CD14-positive monocyte (primary cell): Measurements from ENCODE around the gene H1-8. TPM values are rescaled to one million over a fixed set of nuclear protein-coding genes. Genes with fewer than 3 reads are reported as not detected.

Source experiments
- DNase-seq, 3 donors: peaks; one replicate each; pipeline ENCODE4 v3.0.0-alpha.2; 2011 to 2022
- H2AFZ ChIP-seq: 2 replicates; pipeline ENCODE4 v1.6.0; 2012; ENCODE audit warnings: mild to moderate bottlenecking, low read depth, low read length, inconsistent platforms; ENCODE audit not compliant: insufficient read depth, poor library complexity, severe bottlenecking
- H3K27ac ChIP-seq, 2 donors: 1 replicate in 1 of 2; 2 replicates in 1 of 2; pipeline ENCODE4 v1.5.1; 2012 to 2013; ENCODE audit warnings: low read length in 2 of 2, control low read depth in 1 of 2, inconsistent platforms in 1 of 2, low read depth in 1 of 2, mild to moderate bottlenecking in 1 of 2
- H3K27me3 ChIP-seq, 2 donors: one replicate each; pipeline versions ENCODE4 v1.6.0 to v1.6.1; 2011 to 2013; ENCODE audit warnings: low read length in 2 of 2; ENCODE audit not compliant: control insufficient read depth in 2 of 2, insufficient read depth in 2 of 2
- H3K36me3 ChIP-seq, 2 donors: replicated peaks in 1 of 2; 1 replicate in 1 of 2; 2 replicates in 1 of 2; pipeline versions ENCODE4 v1.5.1 to v1.6.1; 2012 to 2013; ENCODE audit warnings: low read length in 2 of 2, control low read depth in 1 of 2, inconsistent platforms in 1 of 2, mild to moderate bottlenecking in 1 of 2; ENCODE audit not compliant: insufficient read depth in 2 of 2, control insufficient read depth in 1 of 2
- H3K4me1 ChIP-seq, 2 donors: 1 replicate in 1 of 2; 2 replicates in 1 of 2; pipeline versions ENCODE4 v1.5.1 to v1.6.1; 2012 to 2013; ENCODE audit warnings: low read length in 2 of 2, control low read depth in 1 of 2, inconsistent platforms in 1 of 2, mild to moderate bottlenecking in 1 of 2, moderate library complexity in 1 of 2; ENCODE audit not compliant: insufficient read depth in 2 of 2, control insufficient read depth in 1 of 2
- H3K4me2 ChIP-seq: replicated peaks from 2 replicates; pipeline ENCODE3; 2012; ENCODE audit warnings: low read length, moderate library complexity, mild to moderate bottlenecking; ENCODE audit not compliant: poor library complexity, severe bottlenecking; ENCODE audit errors: extremely low read depth
- H3K4me3 ChIP-seq, 3 experiments: fragments of 200-600 bp in 1 of 3; sonication (generic) in 1 of 3; replicated peaks in 1 of 3; 1 replicate in 2 of 3; 2 replicates in 1 of 3; pipeline ENCODE4 v1.5.1; 2011 to 2013; ENCODE audit warnings: low read length in 3 of 3, mild to moderate bottlenecking in 3 of 3, control low read depth in 2 of 3, low read depth in 2 of 3, inconsistent platforms in 1 of 3, moderate library complexity in 1 of 3
- H3K79me2 ChIP-seq: 2 replicates; pipeline ENCODE4 v1.6.0; 2012; ENCODE audit warnings: mild to moderate bottlenecking, control low read depth, inconsistent platforms, low read length, moderate library complexity; ENCODE audit not compliant: insufficient read depth
- H3K9ac ChIP-seq: 2 replicates; pipeline ENCODE4 v1.6.0; 2017; ENCODE audit warnings: low read length, mild to moderate bottlenecking; ENCODE audit not compliant: insufficient read depth, poor library complexity, severe bottlenecking
- H3K9me3 ChIP-seq, 2 donors: replicated peaks in 1 of 2; 1 replicate in 1 of 2; 2 replicates in 1 of 2; pipeline versions ENCODE4 v1.5.1 to v1.6.1; 2012 to 2013; ENCODE audit warnings: low read length in 2 of 2, control low read depth in 1 of 2; ENCODE audit not compliant: control insufficient read depth in 1 of 2, insufficient read depth in 1 of 2
- H4K20me1 ChIP-seq: 2 replicates; pipeline ENCODE4 v1.6.0; 2012; ENCODE audit warnings: mild to moderate bottlenecking, low read length, control low read depth, moderate library complexity; ENCODE audit not compliant: insufficient read depth
- H3K27ac Mint-ChIP-seq, 7 donors: one replicate each; pipeline ENCODE4 v1.8.0; 2020; ENCODE audit warnings: mild to moderate bottlenecking in 7 of 7, mixed read lengths in 7 of 7, moderate library complexity in 6 of 7, inconsistent platforms in 2 of 7
- H3K27me3 Mint-ChIP-seq, 3 donors: one replicate each; pipeline ENCODE4 v1.8.0; 2021 to 2022; ENCODE audit warnings: low read depth in 3 of 3, mild to moderate bottlenecking in 3 of 3, mixed read lengths in 3 of 3, moderate library complexity in 3 of 3, inconsistent platforms in 1 of 3
- H3K36me3 Mint-ChIP-seq, 2 donors: one replicate each; pipeline ENCODE4 v1.8.0; 2020; ENCODE audit warnings: mixed read lengths in 2 of 2, inconsistent platforms in 1 of 2, mild to moderate bottlenecking in 1 of 2
- H3K4me1 Mint-ChIP-seq: one replicate; pipeline ENCODE4 v1.8.0; 2020; ENCODE audit warnings: mild to moderate bottlenecking, mixed read lengths
- H3K4me3 Mint-ChIP-seq, 2 donors: one replicate each; pipeline ENCODE4 v1.8.0; 2020; ENCODE audit warnings: mild to moderate bottlenecking in 2 of 2, mixed read lengths in 2 of 2, moderate library complexity in 1 of 2
- H3K9me3 Mint-ChIP-seq, 7 donors: one replicate each; pipeline ENCODE4 v1.8.0; 2020 to 2022; ENCODE audit warnings: mixed read lengths in 7 of 7, mild to moderate bottlenecking in 6 of 7, moderate library complexity in 6 of 7, inconsistent platforms in 2 of 7
- WGBS: methylation state at CpG from one replicate; pipeline ENCODE4 v1.1.5; 2013; ENCODE audit warnings: missing lambda C conversion rate; ENCODE audit not compliant: insufficient coverage; 5-methylcytosine and 5-hydroxymethylcytosine counted together
- intact Hi-C, 2 donors: fragments of 100-400 bp; cut with micrococcal nuclease; formaldehyde crosslinking; loops; one replicate each; pipeline versions ENCODE4 v1.15.0 to v1.15.1; 2023
- polyA plus RNA-seq, 3 donors: library from polyadenylated mRNA; depleted of rRNA in 1 of 3; unstranded in 2 of 3; stranded (reverse) in 1 of 3; fragments of 300-500 nt in 2 of 3; fragments of >200 nt in 1 of 3; fragmentation: Illumina TruSeq in 2 of 3; gene quantifications; 1 replicate in 2 of 3; 2 replicates in 1 of 3; pipeline ENCODE4 v1.2.3, GENCODE V29; 2012 to 2021
- TF ChIP-seq, protein P1 (sequence below): fragments of 200-600 bp; IDR thresholded peaks from one replicate; pipeline ENCODE4 v1.8.0; 2022; ENCODE audit warnings: antibody characterized with exemption, mild to moderate bottlenecking

Gene H1-8
- polyA plus RNA-seq, 3 donors: not detected

DNA sequence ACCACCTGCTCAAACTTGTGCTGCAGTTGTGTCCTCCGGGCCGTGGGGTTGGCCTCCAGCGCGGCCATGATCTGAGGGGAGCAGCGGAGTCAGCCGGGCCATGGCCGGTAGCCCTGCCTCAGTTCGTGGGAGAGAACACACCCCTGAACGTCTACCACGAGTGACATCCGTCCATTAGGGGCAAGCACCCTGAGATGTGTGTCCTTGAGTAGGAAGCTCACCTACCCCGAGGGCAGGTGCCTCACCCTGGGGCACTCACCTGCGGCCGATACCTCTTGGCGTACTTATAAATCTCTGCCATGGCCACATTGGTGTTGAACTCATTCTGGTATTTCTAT is 13.4 kb downstream of the H1-8 start:
- peak overlapping the region in 1 of 7 donors; percentile 75 for H3K27ac Mint-ChIP-seq
- H3K4me3 ChIP-seq: no peak overlapping the region
- H2AFZ ChIP-seq: no peak overlapping the region
- H3K4me2 ChIP-seq: no peak overlapping the region
- peaks cover 34% of the 10 kb centered on the region for H3K4me1 Mint-ChIP-seq
- peaks cover 53 to 65% of the 10 kb centered on the region in 2 donors for H3K36me3 ChIP-seq
- H3K27me3 Mint-ChIP-seq: peaks cover 0 to 2% (median 0%) of the 10 kb centered on the region in 3 donors
- peaks cover 50 to 59% of the 10 kb centered on the region in 2 donors for H3K36me3 Mint-ChIP-seq
- no peaks in the 10 kb centered on the region for H3K27me3 ChIP-seq
- TF ChIP-seq, protein P1, sequence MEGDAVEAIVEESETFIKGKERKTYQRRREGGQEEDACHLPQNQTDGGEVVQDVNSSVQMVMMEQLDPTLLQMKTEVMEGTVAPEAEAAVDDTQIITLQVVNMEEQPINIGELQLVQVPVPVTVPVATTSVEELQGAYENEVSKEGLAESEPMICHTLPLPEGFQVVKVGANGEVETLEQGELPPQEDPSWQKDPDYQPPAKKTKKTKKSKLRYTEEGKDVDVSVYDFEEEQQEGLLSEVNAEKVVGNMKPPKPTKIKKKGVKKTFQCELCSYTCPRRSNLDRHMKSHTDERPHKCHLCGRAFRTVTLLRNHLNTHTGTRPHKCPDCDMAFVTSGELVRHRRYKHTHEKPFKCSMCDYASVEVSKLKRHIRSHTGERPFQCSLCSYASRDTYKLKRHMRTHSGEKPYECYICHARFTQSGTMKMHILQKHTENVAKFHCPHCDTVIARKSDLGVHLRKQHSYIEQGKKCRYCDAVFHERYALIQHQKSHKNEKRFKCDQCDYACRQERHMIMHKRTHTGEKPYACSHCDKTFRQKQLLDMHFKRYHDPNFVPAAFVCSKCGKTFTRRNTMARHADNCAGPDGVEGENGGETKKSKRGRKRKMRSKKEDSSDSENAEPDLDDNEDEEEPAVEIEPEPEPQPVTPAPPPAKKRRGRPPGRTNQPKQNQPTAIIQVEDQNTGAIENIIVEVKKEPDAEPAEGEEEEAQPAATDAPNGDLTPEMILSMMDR: no peak
- peaks cover 20 to 27% of the 10 kb centered on the region in 2 donors for H3K4me1 ChIP-seq
- H3K9ac ChIP-seq: no peak overlapping the region
- no peaks in the 10 kb centered on the region for H3K9me3 Mint-ChIP-seq
- intact Hi-C loops: no loop called here
- no peaks in the 10 kb centered on the region for H3K79me2 ChIP-seq
- no peaks in the 10 kb centered on the region for H4K20me1 ChIP-seq
- WGBS: 96% methylated on average over 10 of the region's 15 CpGs
- H3K27ac ChIP-seq: no peak overlapping the region
- no peaks in the 10 kb centered on the region for H3K9me3 ChIP-seq
- DNase-seq: no peak
- no peak overlapping the region for H3K4me3 Mint-ChIP-seq

DNA sequence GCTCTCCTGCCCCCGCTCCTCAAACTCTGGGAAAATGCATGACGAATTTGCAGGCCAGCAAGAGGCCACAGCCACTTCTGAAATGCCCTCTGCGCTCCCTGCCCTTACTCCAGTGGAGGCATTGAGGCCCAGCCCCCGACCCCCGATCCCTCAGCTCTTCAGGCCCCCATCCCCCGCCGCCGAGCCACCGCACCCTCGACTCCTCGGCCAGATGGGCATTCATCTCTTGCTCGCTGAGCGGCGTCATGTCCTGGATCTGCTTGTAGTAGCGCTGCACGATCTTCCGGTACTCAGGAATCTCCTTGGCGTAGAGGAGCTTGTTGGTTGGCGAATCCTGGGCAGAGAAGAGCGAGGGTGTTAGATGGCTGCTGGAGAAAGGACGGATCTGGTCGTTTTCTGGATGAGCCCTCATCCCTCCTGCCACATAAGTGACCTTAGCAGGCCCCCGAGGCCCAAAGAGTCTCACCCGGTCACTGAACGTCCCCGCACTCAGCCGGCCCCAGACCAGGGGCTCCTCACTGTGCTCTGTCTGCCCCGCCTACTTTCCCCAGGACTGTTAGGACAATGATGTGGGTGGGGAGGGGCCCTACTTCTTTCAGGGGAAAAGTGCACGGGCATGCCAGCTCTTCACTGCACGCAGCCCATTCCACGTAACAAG is 14.0 kb downstream of the H1-8 start:
- no peak for DNase-seq
- H3K36me3 ChIP-seq: peaks cover 59 to 71% of the 10 kb centered on the region in 2 donors
- no peak overlapping the region for H3K4me3 ChIP-seq
- H3K4me2 ChIP-seq: no peak overlapping the region
- H2AFZ ChIP-seq: no peak overlapping the region
- Mint-ChIP-seq H3K4me1 (peaks cover 34% of the 10 kb centered on the region), H3K27ac (no peak overlapping the region), H3K9me3 (no peaks in the 10 kb centered on the region), H3K27me3 (peaks cover 0 to 2% (median 0%) of the 10 kb centered on the region in 3 donors), H3K4me3 (no peak overlapping the region), H3K36me3 (peaks cover 54 to 63% of the 10 kb centered on the region in 2 donors)
- TF ChIP-seq, protein P1: no peak
- peaks cover 20 to 27% of the 10 kb centered on the region in 2 donors for H3K4me1 ChIP-seq
- H3K79me2 ChIP-seq: no peaks in the 10 kb centered on the region
- 96% methylated on average over 27 of the region's 31 CpGs for WGBS
- intact Hi-C loops: no loop called here
- H3K9ac ChIP-seq: no peak overlapping the region
- no peaks in the 10 kb centered on the region for H4K20me1 ChIP-seq
- H3K27ac ChIP-seq: no peak overlapping the region
- no peaks in the 10 kb centered on the region for H3K27me3 ChIP-seq
- H3K9me3 ChIP-seq: no peaks in the 10 kb centered on the region
